Measurements from ENCODE around the gene SYTL3. TPM values are rescaled to one million over a fixed set of nuclear protein-coding genes. Genes with fewer than 3 reads are reported as not detected.
A peak's percentile ranks its signal among the peaks of the same experiment; 100 is the strongest.

SYTL3 gene
- total and polyA plus RNA-seq, 10 of the 15 experiments (the other 5 are each of a cell fraction or from before 2014, with no cell fraction given): 3.3 to 12.1 (median 6.9) TPM

DNA sequence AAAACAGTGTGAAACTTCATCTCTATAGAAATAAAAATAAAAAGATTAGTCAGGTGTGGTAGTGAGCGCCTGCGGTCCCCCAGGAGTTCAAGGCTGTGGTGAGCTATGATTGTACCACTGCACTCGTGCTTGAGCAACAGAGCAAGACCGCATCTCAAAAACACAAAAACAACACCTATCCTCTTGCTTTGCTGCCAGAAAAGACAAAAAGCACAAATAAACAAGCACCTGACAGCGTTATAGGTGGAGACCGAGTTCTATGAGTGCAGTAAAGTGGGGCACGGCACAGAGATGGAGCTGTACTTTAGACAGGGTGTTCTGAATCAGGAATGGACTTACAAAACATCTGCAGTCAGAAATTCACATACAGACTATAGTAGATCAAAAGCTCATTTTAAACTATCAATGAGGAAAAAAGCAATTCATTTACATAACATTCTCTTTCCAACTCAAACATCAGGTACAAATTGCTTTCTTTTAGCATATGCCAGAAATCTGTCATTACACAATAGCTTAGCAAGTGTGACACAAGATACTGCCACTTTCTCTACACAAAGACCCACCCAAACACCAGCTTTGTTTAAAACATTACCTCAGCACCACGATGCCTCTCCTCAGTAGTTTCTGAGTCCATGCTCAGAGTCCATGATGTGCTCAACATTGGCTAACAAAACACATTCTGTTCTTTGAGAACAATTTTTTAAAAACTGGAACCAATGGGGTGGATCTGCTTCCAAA lies 159.3 kb downstream of the SYTL3 start (continued):
- TF ChIP-seq, protein P1, sequence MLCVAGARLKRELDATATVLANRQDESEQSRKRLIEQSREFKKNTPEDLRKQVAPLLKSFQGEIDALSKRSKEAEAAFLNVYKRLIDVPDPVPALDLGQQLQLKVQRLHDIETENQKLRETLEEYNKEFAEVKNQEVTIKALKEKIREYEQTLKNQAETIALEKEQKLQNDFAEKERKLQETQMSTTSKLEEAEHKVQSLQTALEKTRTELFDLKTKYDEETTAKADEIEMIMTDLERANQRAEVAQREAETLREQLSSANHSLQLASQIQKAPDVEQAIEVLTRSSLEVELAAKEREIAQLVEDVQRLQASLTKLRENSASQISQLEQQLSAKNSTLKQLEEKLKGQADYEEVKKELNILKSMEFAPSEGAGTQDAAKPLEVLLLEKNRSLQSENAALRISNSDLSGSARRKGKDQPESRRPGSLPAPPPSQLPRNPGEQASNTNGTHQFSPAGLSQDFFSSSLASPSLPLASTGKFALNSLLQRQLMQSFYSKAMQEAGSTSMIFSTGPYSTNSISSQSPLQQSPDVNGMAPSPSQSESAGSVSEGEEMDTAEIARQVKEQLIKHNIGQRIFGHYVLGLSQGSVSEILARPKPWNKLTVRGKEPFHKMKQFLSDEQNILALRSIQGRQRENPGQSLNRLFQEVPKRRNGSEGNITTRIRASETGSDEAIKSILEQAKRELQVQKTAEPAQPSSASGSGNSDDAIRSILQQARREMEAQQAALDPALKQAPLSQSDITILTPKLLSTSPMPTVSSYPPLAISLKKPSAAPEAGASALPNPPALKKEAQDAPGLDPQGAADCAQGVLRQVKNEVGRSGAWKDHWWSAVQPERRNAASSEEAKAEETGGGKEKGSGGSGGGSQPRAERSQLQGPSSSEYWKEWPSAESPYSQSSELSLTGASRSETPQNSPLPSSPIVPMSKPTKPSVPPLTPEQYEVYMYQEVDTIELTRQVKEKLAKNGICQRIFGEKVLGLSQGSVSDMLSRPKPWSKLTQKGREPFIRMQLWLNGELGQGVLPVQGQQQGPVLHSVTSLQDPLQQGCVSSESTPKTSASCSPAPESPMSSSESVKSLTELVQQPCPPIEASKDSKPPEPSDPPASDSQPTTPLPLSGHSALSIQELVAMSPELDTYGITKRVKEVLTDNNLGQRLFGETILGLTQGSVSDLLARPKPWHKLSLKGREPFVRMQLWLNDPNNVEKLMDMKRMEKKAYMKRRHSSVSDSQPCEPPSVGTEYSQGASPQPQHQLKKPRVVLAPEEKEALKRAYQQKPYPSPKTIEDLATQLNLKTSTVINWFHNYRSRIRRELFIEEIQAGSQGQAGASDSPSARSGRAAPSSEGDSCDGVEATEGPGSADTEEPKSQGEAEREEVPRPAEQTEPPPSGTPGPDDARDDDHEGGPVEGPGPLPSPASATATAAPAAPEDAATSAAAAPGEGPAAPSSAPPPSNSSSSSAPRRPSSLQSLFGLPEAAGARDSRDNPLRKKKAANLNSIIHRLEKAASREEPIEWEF (IDR thresholded peaks at IDR 0.05; ENCODE audit: insufficient replicate concordance, low read depth, low read length): no peak
- TF ChIP-seq HCFC1 (IDR thresholded peaks at IDR 0.05; ENCODE audit: low read length) (no peak), BRCA1 (IDR thresholded peaks at IDR 0.05; ENCODE audit: low read depth, low read length) (no peak), HSF1 (IDR thresholded peaks at IDR 0.05; ENCODE audit: low read depth, low read length) (no peak), ESRRA (IDR thresholded peaks at IDR 0.05; ENCODE audit: low read length) (no peak), IRF5 (IDR thresholded peaks at IDR 0.05; ENCODE audit: borderline replicate concordance) (no peak), MYB (IDR thresholded peaks at IDR 0.05; ENCODE audit: borderline replicate concordance, low read depth, low read length) (no peak), FOS (IDR thresholded peaks at IDR 0.05; ENCODE audit: borderline replicate concordance, extremely low read depth, insufficient read length) (no peak), POLR2A (IDR thresholded peaks at IDR 0.05; ENCODE audit: low read depth, low read length) (no peak), YBX1 (IDR thresholded peaks at IDR 0.05) (no peak), SUPT20H (IDR thresholded peaks at IDR 0.05; ENCODE audit: borderline replicate concordance, control insufficient read depth, low read depth, low read length) (no peak), NRF1 (conservative IDR thresholded peaks at IDR 0.05; ENCODE audit: low read depth, low read length) (no peak), TBL1XR1 (IDR thresholded peaks at IDR 0.05; ENCODE audit: low read depth, low read length) (peak; percentile 65), BHLHE40 (IDR thresholded peaks at IDR 0.05; ENCODE audit: borderline replicate concordance in 1 of 2, low read depth in 2 of 2, low read length in 1 of 2) (peak; percentile 92 to 93)
- TF ChIP-seq, protein P2, sequence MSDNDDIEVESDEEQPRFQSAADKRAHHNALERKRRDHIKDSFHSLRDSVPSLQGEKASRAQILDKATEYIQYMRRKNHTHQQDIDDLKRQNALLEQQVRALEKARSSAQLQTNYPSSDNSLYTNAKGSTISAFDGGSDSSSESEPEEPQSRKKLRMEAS (IDR thresholded peaks at IDR 0.05; ENCODE audit: low read depth, low read length): 0 out of 2 replicates have a peak, but pooled peaks have one; percentile 31
- TF ChIP-seq, protein P3, sequence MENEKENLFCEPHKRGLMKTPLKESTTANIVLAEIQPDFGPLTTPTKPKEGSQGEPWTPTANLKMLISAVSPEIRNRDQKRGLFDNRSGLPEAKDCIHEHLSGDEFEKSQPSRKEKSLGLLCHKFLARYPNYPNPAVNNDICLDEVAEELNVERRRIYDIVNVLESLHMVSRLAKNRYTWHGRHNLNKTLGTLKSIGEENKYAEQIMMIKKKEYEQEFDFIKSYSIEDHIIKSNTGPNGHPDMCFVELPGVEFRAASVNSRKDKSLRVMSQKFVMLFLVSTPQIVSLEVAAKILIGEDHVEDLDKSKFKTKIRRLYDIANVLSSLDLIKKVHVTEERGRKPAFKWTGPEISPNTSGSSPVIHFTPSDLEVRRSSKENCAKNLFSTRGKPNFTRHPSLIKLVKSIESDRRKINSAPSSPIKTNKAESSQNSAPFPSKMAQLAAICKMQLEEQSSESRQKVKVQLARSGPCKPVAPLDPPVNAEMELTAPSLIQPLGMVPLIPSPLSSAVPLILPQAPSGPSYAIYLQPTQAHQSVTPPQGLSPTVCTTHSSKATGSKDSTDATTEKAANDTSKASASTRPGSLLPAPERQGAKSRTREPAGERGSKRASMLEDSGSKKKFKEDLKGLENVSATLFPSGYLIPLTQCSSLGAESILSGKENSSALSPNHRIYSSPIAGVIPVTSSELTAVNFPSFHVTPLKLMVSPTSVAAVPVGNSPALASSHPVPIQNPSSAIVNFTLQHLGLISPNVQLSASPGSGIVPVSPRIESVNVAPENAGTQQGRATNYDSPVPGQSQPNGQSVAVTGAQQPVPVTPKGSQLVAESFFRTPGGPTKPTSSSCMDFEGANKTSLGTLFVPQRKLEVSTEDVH (IDR thresholded peaks at IDR 0.05; ENCODE audit: low read depth, partially characterized antibody): no peak

All from GM12878 (cell line).